GM12801 (cell line): ENCODE results near the gene SNCAIP.

Experiments
- CTCF ChIP-seq: IDR thresholded peaks from one replicate; pipeline ENCODE4 v1.5.1; 2011; ENCODE audit warnings: control low read depth; ENCODE audit not compliant: insufficient read length; ENCODE audit errors: extremely low read depth

Gene SNCAIP

GRCh38 chr5:122431298-122431697 lies 119.3 kb downstream of the SNCAIP start:
- no peak for TF ChIP-seq CTCF

GRCh38 chr5:122434205-122434970 lies 122.4 kb downstream of the SNCAIP start:
- TF ChIP-seq CTCF: no peak

GRCh38 chr5:122435234-122435633 lies 123.2 kb downstream of the SNCAIP start:
- no peak for TF ChIP-seq CTCF

- TF ChIP-seq CTCF: no peak
Observed at GRCh38 chr5:122435761-122436160, 123.7 kb downstream of the SNCAIP start.

GRCh38 chr5:122436615-122437014 lies 124.6 kb downstream of the SNCAIP start:
- TF ChIP-seq CTCF: no peak

DNA sequence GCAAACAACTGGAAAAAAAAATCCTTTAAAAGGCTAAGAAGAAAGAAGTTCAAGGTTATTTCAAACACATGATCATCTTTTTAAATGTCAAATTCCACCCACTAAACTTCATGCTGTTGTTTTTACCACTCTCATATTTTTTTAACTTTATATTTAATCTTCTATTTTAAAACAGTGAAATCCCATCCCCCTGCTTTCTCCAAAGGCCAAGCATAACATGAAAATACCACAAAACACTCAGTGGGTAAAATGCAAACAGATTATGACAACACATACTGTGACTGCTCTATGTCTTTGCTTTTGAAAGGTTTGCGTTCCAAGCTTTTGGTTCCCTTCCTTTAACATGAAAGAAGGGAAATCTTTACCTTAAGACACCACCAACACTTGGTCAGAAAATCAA lies 127.6 kb downstream of the SNCAIP start:
- TF ChIP-seq CTCF: no peak

GRCh38 chr5:122442938-122443337 lies 130.9 kb downstream of the SNCAIP start:
- TF ChIP-seq CTCF: no peak
